ENCODE results near the gene DCAF4. TPM values are rescaled to one million over a fixed set of nuclear protein-coding genes. Genes with fewer than 3 reads are reported as not detected.

Gene DCAF4
- total RNA-seq, 2 donors from 2014 or later: 15.1 to 16.6 TPM

- Mint-ChIP-seq H3K9me3 (no peaks in the 10 kb centered on the region), H3K4me1 (ENCODE audit: low read depth) (peaks cover 19% of the 10 kb centered on the region), H3K4me3 (no peak overlapping the region), H3K36me3 (ENCODE audit: insufficient read depth in 2 of 2) (peaks cover 5 to 9% of the 10 kb centered on the region in 2 donors), H3K27ac (no peak overlapping the region), H3K27me3 (ENCODE audit: low read depth) (no peaks in the 10 kb centered on the region)
- DNase-seq: no peak
- ATAC-seq (replicated peaks in 1 of 2): no peak
These were observed 81.6 kb downstream of the DCAF4 start for GRCh38 chr14:73007835-73008234.

GRCh38 chr14:73008501-73008900 lies 82.2 kb downstream of the DCAF4 start:
- no peak for ATAC-seq (replicated peaks in 1 of 2)
- Mint-ChIP-seq H3K4me3 (no peak overlapping the region), H3K9me3 (no peaks in the 10 kb centered on the region), H3K27ac (peak overlapping the region; percentile 24), H3K27me3 (ENCODE audit: low read depth) (no peaks in the 10 kb centered on the region), H3K36me3 (ENCODE audit: insufficient read depth in 2 of 2) (peaks cover 7 to 11% of the 10 kb centered on the region in 2 donors), H3K4me1 (ENCODE audit: low read depth) (peaks cover 25% of the 10 kb centered on the region)
- no peak for DNase-seq

Other genes with a start within 250 kb of the DCAF4 start
- under 1 TPM; 0.23 to 0.62 TPM for gene DPF3, start 32.4 kb upstream of the DCAF4 start, total RNA-seq
- 10 to 100 TPM; 21.5 to 21.7 TPM for gene ZFYVE1, start 100.6 kb downstream of the DCAF4 start, total RNA-seq
- 10 to 100 TPM; 91.8 to 92.3 TPM for gene RBM25, start 132.1 kb downstream of the DCAF4 start, total RNA-seq
- gene PSEN1, start 210.0 kb downstream of the DCAF4 start, total RNA-seq: 10 to 100 TPM; 40.1 to 42.2 TPM